CD8-positive, alpha-beta memory T cell (primary cell): ENCODE results near the gene SGCA. TPM values are rescaled to one million over a fixed set of nuclear protein-coding genes. Genes with fewer than 3 reads are reported as not detected.

Experiments used
- CTCF ChIA-PET: fragments of 350-600 bp; sonication (Branson Sonifier 250); formaldehyde crosslinking; loops from one replicate; lab custom pipeline; 2021; ENCODE audit warnings: antibody characterized with exemption; lab: Charles Lee
- POLR2A ChIA-PET: fragments of 350-600 bp; sonication (Branson Sonifier 250); formaldehyde crosslinking; loops from one replicate; lab custom pipeline; 2021; ENCODE audit warnings: antibody characterized with exemption; lab: Charles Lee
- DNase-seq, 5 donors: peaks; one replicate each; pipeline versions ENCODE4 v3.0.0 to v3.0.0-alpha.2; 2020 to 2022; ENCODE audit warnings: mixed read lengths in 1 of 5
- H3K27ac ChIP-seq: one replicate; pipeline ENCODE4 v1.7.0; 2013; ENCODE audit warnings: low read depth, mild to moderate bottlenecking, low read length, moderate library complexity
- H3K27me3 ChIP-seq: 2 replicates; pipeline ENCODE4 v1.7.0; 2013; ENCODE audit warnings: low read length, mild to moderate bottlenecking; ENCODE audit not compliant: insufficient read depth, poor library complexity, severe bottlenecking
- H3K36me3 ChIP-seq: 2 replicates; pipeline ENCODE4 v1.7.0; 2013; ENCODE audit warnings: mild to moderate bottlenecking, low read length, moderate library complexity; ENCODE audit not compliant: insufficient read depth
- H3K4me1 ChIP-seq: 2 replicates; pipeline ENCODE4 v1.7.0; 2013; ENCODE audit warnings: mild to moderate bottlenecking, low read length, moderate library complexity; ENCODE audit not compliant: insufficient read depth
- H3K4me3 ChIP-seq: 2 replicates; pipeline ENCODE4 v1.7.0; 2013; ENCODE audit warnings: mild to moderate bottlenecking, low read length
- H3K9me3 ChIP-seq: 2 replicates; pipeline ENCODE4 v1.7.0; 2013; ENCODE audit warnings: mild to moderate bottlenecking, low read length
- H3K27ac Mint-ChIP-seq, 8 donors: one replicate each; pipeline ENCODE4 v1.8.0; 2020 to 2021; ENCODE audit warnings: mixed read lengths in 8 of 8, mild to moderate bottlenecking in 6 of 8, inconsistent platforms in 3 of 8, moderate library complexity in 3 of 8
- H3K27me3 Mint-ChIP-seq, 2 donors: one replicate each; pipeline ENCODE4 v1.8.0; 2020 to 2021; ENCODE audit warnings: mixed read lengths in 2 of 2, mild to moderate bottlenecking in 1 of 2, moderate library complexity in 1 of 2
- H3K36me3 Mint-ChIP-seq, 3 donors: one replicate each; pipeline ENCODE4 v1.8.0; 2020 to 2021; ENCODE audit warnings: mixed read lengths in 3 of 3, inconsistent platforms in 1 of 3, mild to moderate bottlenecking in 1 of 3
- H3K4me1 Mint-ChIP-seq, 3 donors: one replicate each; pipeline ENCODE4 v1.8.0; 2020 to 2021; ENCODE audit warnings: mixed read lengths in 3 of 3, inconsistent platforms in 1 of 3, mild to moderate bottlenecking in 1 of 3
- H3K4me3 Mint-ChIP-seq, 7 donors: one replicate each; pipeline ENCODE4 v1.8.0; 2020 to 2021; ENCODE audit warnings: mixed read lengths in 7 of 7, mild to moderate bottlenecking in 6 of 7, moderate library complexity in 4 of 7, inconsistent platforms in 2 of 7
- H3K9me3 Mint-ChIP-seq, 5 donors: one replicate each; pipeline ENCODE4 v1.8.0; 2020 to 2022; ENCODE audit warnings: mixed read lengths in 5 of 5, mild to moderate bottlenecking in 3 of 5, moderate library complexity in 2 of 5, inconsistent platforms in 1 of 5
- polyA plus RNA-seq: library from polyadenylated mRNA; unstranded; fragments of 300-500 nt; fragmentation: Illumina TruSeq; gene quantifications from one replicate; pipeline ENCODE4 v1.2.3, GENCODE V29; 2021
- total RNA-seq, 2 experiments: library from RNA; stranded (reverse); gene quantifications; one replicate each; pipeline ENCODE4 v1.2.3, GENCODE V29; 2021

SGCA gene
- total and polyA plus RNA-seq, 3 experiments from 2014 or later, result 0.31 TPM; not detected in 2

DNA sequence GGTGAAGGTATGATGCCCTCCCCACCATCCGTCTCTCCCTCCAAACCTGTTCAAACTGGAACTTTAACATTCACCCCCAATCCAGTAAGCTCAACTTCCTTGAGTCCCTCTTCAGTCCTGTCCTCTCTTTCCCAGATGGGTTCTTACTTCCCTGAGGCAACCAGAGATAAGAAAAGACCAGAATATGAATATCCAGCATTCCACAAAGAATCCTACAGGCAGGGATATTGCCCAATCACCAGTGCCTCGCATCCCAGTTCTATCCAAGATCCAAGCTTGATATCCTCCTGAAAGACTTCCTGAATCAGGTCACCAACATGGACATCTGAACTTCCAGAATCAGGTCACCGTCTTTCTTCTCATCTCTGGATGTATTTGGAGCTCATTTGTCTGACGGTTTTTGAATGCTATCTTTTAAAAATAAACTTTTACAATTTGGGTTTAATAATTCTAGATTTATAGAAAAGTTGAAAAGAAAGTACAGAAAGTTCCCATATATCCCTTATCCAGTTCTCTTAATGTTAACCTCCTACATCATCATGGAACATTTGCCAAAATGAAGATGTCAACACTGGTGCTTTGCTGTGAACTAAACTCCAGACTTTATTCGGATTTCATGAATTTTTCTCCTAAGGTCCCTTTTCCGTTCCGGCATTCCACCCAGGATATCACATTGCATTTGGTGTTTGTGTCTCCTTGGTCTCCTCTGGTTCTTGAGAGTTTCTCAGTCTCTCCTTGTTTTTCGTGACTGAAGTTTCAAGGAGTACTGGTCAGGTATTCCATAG is 49.4 kb downstream of the SGCA start:
- no peak for DNase-seq
- Mint-ChIP-seq H3K27me3 (peaks cover 5 to 33% of the 10 kb centered on the region in 2 donors), H3K27ac (no peak overlapping the region), H3K36me3 (no peaks in the 10 kb centered on the region), H3K4me3 (no peak overlapping the region), H3K9me3 (no peaks in the 10 kb centered on the region), H3K4me1 (peaks cover 6 to 12% (median 11%) of the 10 kb centered on the region in 3 donors)
- CTCF ChIA-PET, result interaction anchor here (0.8 to 4.7 kb wide), 3 partner anchors 11 to 57 kb away, joined by 3 to 43 read pairs (median 5); partner anchors contain the start of gene COL1A1
- Histone ChIP-seq H3K9me3 (no peaks in the 10 kb centered on the region), H3K4me1 (peaks cover 8% of the 10 kb centered on the region), H3K27ac (no peak overlapping the region), H3K36me3 (no peaks in the 10 kb centered on the region), H3K4me3 (no peak overlapping the region), H3K27me3 (peaks cover 4% of the 10 kb centered on the region)
- POLR2A ChIA-PET, result no interaction called here

DNA sequence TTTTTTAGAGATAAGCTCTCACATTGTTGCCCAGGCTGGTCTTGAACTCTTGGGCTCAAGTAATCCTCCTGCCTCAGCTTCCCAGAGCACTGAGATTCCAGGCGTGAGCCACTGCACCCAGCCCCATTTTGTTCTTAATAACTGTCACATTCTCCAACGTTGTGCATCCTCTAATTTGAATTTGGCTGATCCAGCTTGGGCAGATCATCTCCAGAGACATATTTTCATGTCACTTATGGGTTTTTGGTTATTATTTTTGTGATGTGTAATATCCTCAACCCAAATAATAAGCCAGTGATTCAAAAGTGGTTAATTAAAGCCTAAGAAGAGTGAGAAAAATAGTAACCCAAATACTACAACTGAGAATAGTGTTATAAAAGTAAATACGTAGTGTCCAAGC is 51.8 kb downstream of the SGCA start:
- Histone ChIP-seq H3K27ac (no peak overlapping the region), H3K4me3 (no peak overlapping the region), H3K9me3 (no peaks in the 10 kb centered on the region), H3K4me1 (peaks cover 8% of the 10 kb centered on the region), H3K36me3 (no peaks in the 10 kb centered on the region), H3K27me3 (no peaks in the 10 kb centered on the region)
- ChIA-PET CTCF (interaction anchor here (1.2 kb wide), 2 partner anchors 17 to 79 kb away, joined by 3 to 4 read pairs; partner anchors contain the start of gene COL1A1), POLR2A (no interaction called here)
- Mint-ChIP-seq H3K9me3 (no peaks in the 10 kb centered on the region), H3K4me1 (peaks cover 4 to 8% (median 8%) of the 10 kb centered on the region in 3 donors), H3K27ac (no peak overlapping the region), H3K27me3 (peaks cover 6 to 30% of the 10 kb centered on the region in 2 donors), H3K36me3 (no peaks in the 10 kb centered on the region), H3K4me3 (no peak overlapping the region)
- no peak for DNase-seq

DNA sequence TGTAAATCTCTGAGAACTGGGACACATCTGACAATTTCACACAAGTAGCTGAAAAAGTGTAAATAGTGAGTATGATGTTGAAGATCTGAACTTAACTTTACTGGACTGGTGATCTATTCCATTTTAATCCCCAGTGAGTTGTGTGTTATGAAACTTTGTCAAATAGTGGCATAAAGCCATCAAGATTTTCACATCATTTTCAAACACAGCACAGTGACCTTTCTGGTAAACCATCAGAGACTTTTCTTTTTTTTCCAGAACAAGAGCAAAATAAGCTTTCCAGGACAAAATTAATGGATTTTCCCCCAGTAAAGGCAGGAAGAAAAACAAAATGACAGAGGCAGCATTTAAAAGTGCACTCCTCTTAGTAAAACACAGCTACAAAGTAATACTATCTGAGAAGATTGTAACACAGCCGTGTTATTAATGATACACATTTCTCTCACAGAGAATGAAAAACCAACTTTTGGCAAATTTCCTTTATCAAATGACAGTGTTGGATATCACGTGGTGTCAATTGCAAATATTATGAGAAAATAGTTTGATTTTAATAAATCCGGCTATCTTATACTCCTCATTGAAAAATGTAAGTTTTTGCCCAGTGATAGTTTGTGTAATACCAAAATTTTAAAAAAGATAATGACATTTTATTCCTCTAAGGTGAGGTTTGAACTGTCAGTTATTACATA is 52.4 kb downstream of the SGCA start:
- Mint-ChIP-seq H3K4me3 (no peak overlapping the region), H3K27ac (no peak overlapping the region), H3K9me3 (no peaks in the 10 kb centered on the region), H3K4me1 (peaks cover under 1 to 2% (median 2%) of the 10 kb centered on the region in 3 donors), H3K27me3 (peaks cover 6 to 27% of the 10 kb centered on the region in 2 donors), H3K36me3 (no peaks in the 10 kb centered on the region)
- H3K36me3 ChIP-seq, result no peaks in the 10 kb centered on the region
- peaks cover 5% of the 10 kb centered on the region for H3K4me1 ChIP-seq
- no peak overlapping the region for H3K27ac ChIP-seq
- no peaks in the 10 kb centered on the region for H3K9me3 ChIP-seq
- ChIA-PET CTCF (interaction anchor here (1.2 kb wide), 1 partner anchor 78 kb away, joined by 3 read pairs; no protein-coding TSS in a partner anchor), POLR2A (no interaction called here)
- no peaks in the 10 kb centered on the region for H3K27me3 ChIP-seq
- DNase-seq, result no peak
- H3K4me3 ChIP-seq, result no peak overlapping the region

DNA sequence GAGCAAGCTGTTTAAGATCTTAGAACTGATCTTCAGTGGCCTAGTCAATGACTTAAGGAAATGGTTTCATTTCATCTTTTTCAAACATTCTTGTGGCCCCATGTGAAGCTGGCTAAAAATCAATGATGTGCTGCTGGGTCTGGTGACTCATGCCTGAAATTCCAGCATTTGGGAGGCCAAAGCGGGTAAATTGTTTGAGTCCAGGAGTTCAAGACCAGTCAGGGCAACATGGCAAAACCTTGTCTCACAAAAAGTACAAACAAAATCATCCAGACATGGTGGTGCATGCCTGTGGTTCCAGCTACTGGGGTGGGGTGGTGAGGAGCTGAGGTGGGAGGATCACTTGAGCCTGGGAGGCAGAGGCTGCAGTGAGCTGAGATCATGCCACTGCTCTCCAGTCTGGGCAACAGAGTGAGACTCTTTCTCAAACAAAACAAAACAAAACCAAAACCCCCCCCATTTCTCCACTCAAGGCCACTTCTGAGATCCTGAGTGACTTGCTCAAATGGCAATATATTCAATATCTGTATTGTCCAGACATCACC is 53.0 kb downstream of the SGCA start:
- no peaks in the 10 kb centered on the region for H3K27me3 ChIP-seq
- no peaks in the 10 kb centered on the region for H3K36me3 ChIP-seq
- Mint-ChIP-seq H3K4me3 (no peak overlapping the region), H3K27ac (no peak overlapping the region), H3K4me1 (no peaks in the 10 kb centered on the region), H3K9me3 (no peaks in the 10 kb centered on the region), H3K36me3 (no peaks in the 10 kb centered on the region), H3K27me3 (peaks cover 6 to 30% of the 10 kb centered on the region in 2 donors)
- no peak for DNase-seq
- H3K4me3 ChIP-seq, result no peak overlapping the region
- no peak overlapping the region for H3K27ac ChIP-seq
- CTCF ChIA-PET, result interaction anchor here (1.2 kb wide), 1 partner anchor 78 kb away, joined by 3 read pairs; no protein-coding TSS in a partner anchor
- no peaks in the 10 kb centered on the region for H3K9me3 ChIP-seq
- H3K4me1 ChIP-seq, result no peaks in the 10 kb centered on the region
- POLR2A ChIA-PET, result no interaction called here

DNA sequence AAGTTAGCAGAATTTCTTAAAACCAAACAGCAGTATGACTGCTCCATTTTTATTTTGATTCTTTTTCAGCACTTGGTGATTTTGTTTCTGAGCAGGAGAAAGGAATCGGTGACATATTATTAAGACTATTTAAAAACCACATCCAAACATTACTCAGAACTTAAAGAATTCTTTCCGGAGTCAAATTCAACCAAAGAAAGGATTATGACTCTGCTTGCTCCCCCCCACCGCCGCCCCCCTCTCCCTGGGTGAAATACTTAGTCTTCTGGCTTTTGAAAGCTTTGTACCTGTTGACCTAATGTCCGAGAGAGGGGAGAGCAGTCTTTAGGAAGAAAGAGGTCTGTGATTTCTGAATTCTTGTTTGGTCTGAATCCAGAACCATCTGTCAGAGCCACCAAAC is 53.5 kb downstream of the SGCA start:
- POLR2A ChIA-PET, result no interaction called here
- Histone ChIP-seq H3K4me3 (no peak overlapping the region), H3K4me1 (no peaks in the 10 kb centered on the region), H3K9me3 (no peaks in the 10 kb centered on the region), H3K27ac (no peak overlapping the region), H3K36me3 (no peaks in the 10 kb centered on the region), H3K27me3 (no peaks in the 10 kb centered on the region)
- Mint-ChIP-seq H3K27me3 (peaks cover 6 to 29% of the 10 kb centered on the region in 2 donors), H3K36me3 (peaks cover 0 to under 1% (median 0%) of the 10 kb centered on the region in 3 donors), H3K4me3 (no peak overlapping the region), H3K9me3 (peaks cover 0 to 1% (median under 1%) of the 10 kb centered on the region in 5 donors), H3K4me1 (no peaks in the 10 kb centered on the region), H3K27ac (no peak overlapping the region)
- no peak for DNase-seq
- CTCF ChIA-PET, result interaction anchor here (1.4 kb wide), 1 partner anchor 18 kb away, joined by 3 read pairs; the partner anchor contains the start of gene COL1A1

DNA sequence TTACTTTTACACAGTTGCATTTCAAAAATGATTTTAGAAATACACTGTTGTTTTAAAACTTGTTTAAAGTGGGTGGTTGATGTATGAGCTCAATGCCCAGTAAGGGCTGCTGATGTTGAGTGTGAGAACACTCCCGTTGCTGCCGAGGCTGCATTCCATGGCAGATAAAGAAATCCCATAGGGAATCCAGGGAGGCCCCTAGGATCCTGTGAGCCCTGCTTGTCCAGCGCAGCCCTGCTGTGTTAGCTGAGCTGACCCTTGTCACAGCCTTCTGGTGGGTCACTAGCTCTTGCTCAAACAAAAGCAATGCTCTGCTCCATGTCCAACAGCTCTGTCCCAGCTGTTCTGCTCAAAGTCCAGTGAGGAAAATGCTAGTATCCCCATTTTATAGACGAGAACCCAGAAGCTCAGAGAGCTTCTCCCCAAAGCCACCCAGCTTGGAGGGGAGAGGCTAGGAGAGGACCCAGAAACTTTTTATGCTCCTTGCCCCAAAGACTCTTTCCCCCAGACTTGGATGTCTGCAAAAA is 54.2 kb downstream of the SGCA start:
- CTCF ChIA-PET, result interaction anchor here (1.3 to 1.4 kb wide), 2 partner anchors 13 to 19 kb away, joined by 3 read pairs; partner anchors contain the start of gene COL1A1
- peaks cover 6 to 28% of the 10 kb centered on the region in 2 donors for H3K27me3 Mint-ChIP-seq
- H3K27me3 ChIP-seq, result no peaks in the 10 kb centered on the region

DNA sequence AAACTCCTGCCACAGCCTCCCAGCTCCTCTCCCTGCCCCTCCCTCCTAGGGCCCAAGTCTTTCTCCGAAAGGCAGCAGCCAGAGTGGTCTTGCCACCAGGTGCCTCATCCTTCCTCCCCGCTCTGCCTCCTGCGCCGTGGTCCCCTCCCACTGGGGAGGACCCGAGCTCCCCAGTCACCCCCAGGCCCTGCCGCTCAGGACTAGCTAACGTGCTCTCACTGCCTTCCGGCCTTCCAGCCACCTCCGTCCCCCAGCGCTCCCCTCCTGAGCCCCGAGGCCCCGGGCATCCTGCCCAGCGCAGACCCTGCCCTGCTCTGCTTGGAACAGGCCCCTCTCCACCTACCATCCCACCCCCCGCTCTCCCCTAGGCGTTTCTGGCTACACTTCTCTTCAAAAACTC is 55.0 kb downstream of the SGCA start:
- peaks cover 0 to 15% (median 12%) of the 10 kb centered on the region in 5 donors for H3K9me3 Mint-ChIP-seq
- no peak overlapping the region for H3K4me3 ChIP-seq
- H3K27ac Mint-ChIP-seq, result no peak overlapping the region
- H3K36me3 Mint-ChIP-seq, result peaks cover 0 to 8% (median 1%) of the 10 kb centered on the region in 3 donors
- H3K27ac ChIP-seq, result no peak overlapping the region
- ChIA-PET CTCF (interaction anchor here (1.3 to 1.4 kb wide), 2 partner anchors 12 to 20 kb away, joined by 3 read pairs; partner anchors contain the start of gene COL1A1), POLR2A (no interaction called here)
- H3K27me3 Mint-ChIP-seq, result peaks cover 6 to 27% of the 10 kb centered on the region in 2 donors
- H3K36me3 ChIP-seq, result no peaks in the 10 kb centered on the region
- no peak for DNase-seq
- H3K27me3 ChIP-seq, result no peaks in the 10 kb centered on the region
- H3K4me1 Mint-ChIP-seq, result no peaks in the 10 kb centered on the region
- no peaks in the 10 kb centered on the region for H3K4me1 ChIP-seq
- no peak overlapping the region for H3K4me3 Mint-ChIP-seq
- no peaks in the 10 kb centered on the region for H3K9me3 ChIP-seq

More for the DNA sequence above, 54.2 kb downstream of the SGCA start:
- no peak overlapping the region for H3K4me3 Mint-ChIP-seq
- H3K4me1 Mint-ChIP-seq, result no peaks in the 10 kb centered on the region
- no peaks in the 10 kb centered on the region for H3K4me1 ChIP-seq
- no peaks in the 10 kb centered on the region for H3K36me3 ChIP-seq
- H3K27ac ChIP-seq, result no peak overlapping the region
- H3K36me3 Mint-ChIP-seq, result peaks cover 0 to 7% (median 1%) of the 10 kb centered on the region in 3 donors
- no peaks in the 10 kb centered on the region for H3K9me3 ChIP-seq
- no peak for DNase-seq
- POLR2A ChIA-PET, result no interaction called here
- no peak overlapping the region for H3K4me3 ChIP-seq
- peaks cover 0 to 8% (median 6%) of the 10 kb centered on the region in 5 donors for H3K9me3 Mint-ChIP-seq
- no peak overlapping the region for H3K27ac Mint-ChIP-seq
